ENCODE results near the gene MTNR1B. TPM values are rescaled to one million over a fixed set of nuclear protein-coding genes. Genes with fewer than 3 reads are reported as not detected.

The MTNR1B gene
- total RNA-seq, 1 experiment from 2014 or later, result not detected

- DNase-seq (ENCODE audit: low spot score), result no peak
- Histone ChIP-seq H3K9me3 (ENCODE audit: low read depth, low read length, poor library complexity, severe bottlenecking) (no peaks in the 10 kb centered on the region), H3K36me3 (ENCODE audit: insufficient read depth, low read length, poor library complexity, severe bottlenecking) (no peaks in the 10 kb centered on the region), H3K4me3 (ENCODE audit: low read depth, low read length, poor library complexity, severe bottlenecking) (no peak overlapping the region), H3K27me3 (replicated peaks; ENCODE audit: insufficient read depth, low read depth, low read length, poor library complexity) (peaks cover 89% of the 10 kb centered on the region), H3K4me1 (ENCODE audit: insufficient read depth, low read length, poor library complexity, severe bottlenecking) (no peaks in the 10 kb centered on the region), H3K27ac (ENCODE audit: low read depth, low read length, poor library complexity, severe bottlenecking) (no peak overlapping the region)
- no TSS peak for BruUV-seq (replicated peaks)
- CTCF ChIA-PET, result no interaction called here
- POLR2A ChIA-PET (ENCODE audit: low non-redundant PET), result no interaction called here
- TF ChIP-seq EZH2 (IDR thresholded peaks at IDR 0.05; ENCODE audit: borderline replicate concordance, low read depth, low read length, poor library complexity, severe bottlenecking), result no peak
- TF ChIP-seq CTCF (conservative IDR thresholded peaks at IDR 0.05; ENCODE audit: low read depth, low read length), result no peak; the same call in 1 of the 2 replicates
- intact Hi-C loops (cut with micrococcal nuclease; ENCODE audit: unreplicated experiment), result no loop called here
Observed at GRCh38 chr11:92969293-92969633, 188 bp upstream of the MTNR1B start.

- intact Hi-C loops (cut with micrococcal nuclease; ENCODE audit: unreplicated experiment), result no loop called here
- Histone ChIP-seq H3K4me3 (ENCODE audit: low read depth, low read length, poor library complexity, severe bottlenecking) (no peak overlapping the region), H3K27me3 (replicated peaks; ENCODE audit: insufficient read depth, low read depth, low read length, poor library complexity) (peaks cover 93% of the 10 kb centered on the region), H3K27ac (ENCODE audit: low read depth, low read length, poor library complexity, severe bottlenecking) (no peak overlapping the region), H3K4me1 (ENCODE audit: insufficient read depth, low read length, poor library complexity, severe bottlenecking) (peaks cover 6% of the 10 kb centered on the region), H3K36me3 (ENCODE audit: insufficient read depth, low read length, poor library complexity, severe bottlenecking) (no peaks in the 10 kb centered on the region), H3K9me3 (ENCODE audit: low read depth, low read length, poor library complexity, severe bottlenecking) (no peaks in the 10 kb centered on the region)
- no peak for DNase-seq (ENCODE audit: low spot score)
- BruUV-seq (replicated peaks), result no TSS peak
- ChIA-PET CTCF (no interaction called here), POLR2A (ENCODE audit: low non-redundant PET) (no interaction called here)
- TF ChIP-seq CTCF (conservative IDR thresholded peaks at IDR 0.05; ENCODE audit: low read depth, low read length), result no peak
- TF ChIP-seq EZH2 (IDR thresholded peaks at IDR 0.05; ENCODE audit: borderline replicate concordance, low read depth, low read length, poor library complexity, severe bottlenecking), result no peak
Observed at GRCh38 chr11:92972248-92972647, 2.8 kb downstream of the MTNR1B start.

- ChIA-PET CTCF (no interaction called here), POLR2A (ENCODE audit: low non-redundant PET) (no interaction called here)
- BruUV-seq (replicated peaks), result no TSS peak
- DNase-seq (ENCODE audit: low spot score), result no peak
- no peak for TF ChIP-seq CTCF (conservative IDR thresholded peaks at IDR 0.05; ENCODE audit: low read depth, low read length)
- no peak for TF ChIP-seq EZH2 (IDR thresholded peaks at IDR 0.05; ENCODE audit: borderline replicate concordance, low read depth, low read length, poor library complexity, severe bottlenecking)
- H3K4me3 ChIP-seq (ENCODE audit: low read depth, low read length, poor library complexity, severe bottlenecking), result no peak overlapping the region
- intact Hi-C loops (cut with micrococcal nuclease; ENCODE audit: unreplicated experiment), result no loop called here
- H3K9me3 ChIP-seq (ENCODE audit: low read depth, low read length, poor library complexity, severe bottlenecking), result no peaks in the 10 kb centered on the region
- H3K27me3 ChIP-seq (replicated peaks; ENCODE audit: insufficient read depth, low read depth, low read length, poor library complexity), result peaks cover 71% of the 10 kb centered on the region
- H3K27ac ChIP-seq (ENCODE audit: low read depth, low read length, poor library complexity, severe bottlenecking), result no peak overlapping the region
- no peaks in the 10 kb centered on the region for H3K36me3 ChIP-seq (ENCODE audit: insufficient read depth, low read length, poor library complexity, severe bottlenecking)
- peaks cover 27% of the 10 kb centered on the region for H3K4me1 ChIP-seq (ENCODE audit: insufficient read depth, low read length, poor library complexity, severe bottlenecking)
Observed at GRCh38 chr11:92975285-92975684, 5.8 kb downstream of the MTNR1B start.

Data from A673 (cell line).